Left colon (tissue), 2 donors: ENCODE measurements around the gene RHOV. TPM values are rescaled to one million over a fixed set of nuclear protein-coding genes. Genes with fewer than 3 reads are reported as not detected.
A peak's percentile ranks its signal among the peaks of the same experiment; 100 is the strongest.

Experiments
- ATAC-seq: fragments of 200-7000 bp; cut with Tn5 transposase; one replicate; pipeline ENCODE4 v1.9.1; 2020; ENCODE audit warnings: mild to moderate bottlenecking, moderate library complexity
- DNase-seq, 2 donors: peaks; one replicate each; pipeline ENCODE4 v3.0.0-alpha.2; 2020
- intact Hi-C, 2 donors: fragments of 100-400 bp; cut with DNase I in 1 of 2; cut with micrococcal nuclease in 1 of 2; formaldehyde crosslinking; loops; one replicate each; pipeline versions ENCODE4 v1.11.2 to v1.14.0; 2022; cut with DNase I, micrococcal nuclease
- total RNA-seq, 2 donors: library from RNA; stranded (reverse); fragmentation: NEBNext Ultra II Directional; extraction: Animal tissue kit (Norgen Biotek cat#: 25700); gene quantifications; one replicate each; pipeline ENCODE4 v1.2.1, GENCODE V29; 2021
- donor health status: DM: no; HTN: no; CAD: no.
- donor health status: DM: yes; HTN: yes; CAD: no.

RHOV gene
- total RNA-seq, 2 donors from 2014 or later: 3.7 to 8.9 TPM

GRCh38 chr15:40857601-40858341 is 16.3 kb downstream of the RHOV start:
- intact Hi-C loops: loop anchor here in 1 of 2 donors (5.0 kb wide), 1 partner anchor 35 kb away; the partner anchor contains the start of gene VPS18

GRCh38 chr15:40856746-40857145 is 17.3 kb downstream of the RHOV start:
- DNase-seq: peak in 1 of 2 donors; percentile 25
- intact Hi-C loops: loop anchor here in 1 of 2 donors (5.0 kb wide), 1 partner anchor 36 kb away; the partner anchor contains the start of gene VPS18
- no peak for ATAC-seq

More at GRCh38 chr15:40857601-40858341, 16.3 kb downstream of the RHOV start:
- DNase-seq (peak; percentile 78 to 86), ATAC-seq (peak; percentile 63)

- no peak for ATAC-seq
- intact Hi-C loops: loop anchor here in 1 of 2 donors (5.0 kb wide), 1 partner anchor 37 kb away; the partner anchor contains the start of gene VPS18
- DNase-seq: peak in 1 of 2 donors; percentile 28
Measured at GRCh38 chr15:40855706-40856234, 18.3 kb downstream of the RHOV start.

GRCh38 chr15:40854161-40854560 is 19.9 kb downstream of the RHOV start:
- intact Hi-C loops: no loop called here
- ATAC-seq (no peak), DNase-seq (peak in 1 of 2 donors; percentile 25)

GRCh38 chr15:40853241-40853890 is 20.7 kb downstream of the RHOV start:
- ATAC-seq (no peak), DNase-seq (peak in 1 of 2 donors; percentile 26)
- intact Hi-C loops: no loop called here

- ATAC-seq (peak; percentile 68), DNase-seq (peak; percentile 70 to 74)
- intact Hi-C loops: no loop called here
Measured at GRCh38 chr15:40852529-40852928, 21.5 kb downstream of the RHOV start.

- peak in 1 of 2 donors; percentile 49 for DNase-seq
- intact Hi-C loops: no loop called here
- ATAC-seq: no peak
Measured at GRCh38 chr15:40850576-40851112, 23.4 kb downstream of the RHOV start.

- peak; percentile 62 for ATAC-seq
- peak; percentile 87 to 96 for DNase-seq
- intact Hi-C loops: no loop called here
Measured at GRCh38 chr15:40847223-40847961, 26.6 kb downstream of the RHOV start.

GRCh38 chr15:40846841-40847222 is 27.2 kb downstream of the RHOV start:
- intact Hi-C loops: no loop called here
- DNase-seq (peak in 1 of 2 donors; percentile 44), ATAC-seq (peak; percentile 41)

- peak; percentile 61 for ATAC-seq
- intact Hi-C loops: no loop called here
- peak; percentile 77 to 93 for DNase-seq
Measured at GRCh38 chr15:40845511-40846284, 28.3 kb downstream of the RHOV start.

- intact Hi-C loops: no loop called here
- ATAC-seq (no peak), DNase-seq (no peak)
Measured at GRCh38 chr15:40845036-40845435, 29.0 kb downstream of the RHOV start.

GRCh38 chr15:40844696-40845030 is 29.4 kb downstream of the RHOV start:
- ATAC-seq (peak; percentile 12), DNase-seq (peak; percentile 39 to 60)
- intact Hi-C loops: no loop called here

GRCh38 chr15:40843885-40844695 is 29.9 kb downstream of the RHOV start, which contains the start of gene SPINT1:
Gene SPINT1 (plus strand): TSS chr15:40844048. CDS start chr15:40844555, 507 bp downstream.
- ATAC-seq (peak; percentile 58), DNase-seq (peak; percentile 83 to 85)
- intact Hi-C loops: no loop called here

GRCh38 chr15:40843261-40843884 is 30.7 kb downstream of the RHOV start:
- intact Hi-C loops: no loop called here
- no peak for DNase-seq
- no peak for ATAC-seq

GRCh38 chr15:40841741-40842140 is 32.3 kb downstream of the RHOV start:
- intact Hi-C loops: no loop called here
- DNase-seq: no peak
- no peak for ATAC-seq

GRCh38 chr15:40838756-40839155 is 35.3 kb downstream of the RHOV start:
- no peak for ATAC-seq
- no peak for DNase-seq
- intact Hi-C loops: no loop called here

- ATAC-seq (no peak), DNase-seq (no peak)
- intact Hi-C loops: no loop called here
Measured at GRCh38 chr15:40836020-40836419, 38.0 kb downstream of the RHOV start.
